WERI-Rb-1 (cell line): Measurements from ENCODE around the gene LIPN.

Experiments used
- DNase-seq: peaks from one replicate; pipeline ENCODE4 v3.0.0-alpha.2; 2020
- H3K27ac ChIP-seq: fragments of 250-450 bp; sonication (Bioruptor Pico); 2 replicates; pipeline ENCODE4 v1.5.1; 2020; ENCODE audit warnings: mild to moderate bottlenecking, moderate library complexity
- H3K27me3 ChIP-seq: fragments of 250-450 bp; sonication (Bioruptor Pico); 2 replicates; pipeline ENCODE4 v1.5.1; 2021; ENCODE audit warnings: mild to moderate bottlenecking, low read depth, moderate library complexity; ENCODE audit not compliant: insufficient read depth, severe bottlenecking
- H3K36me3 ChIP-seq: fragments of 250-450 bp; sonication (Bioruptor Pico); 2 replicates; pipeline ENCODE4 v1.5.1; 2020; ENCODE audit warnings: mild to moderate bottlenecking, moderate library complexity
- H3K4me3 ChIP-seq: 2 replicates; pipeline ENCODE4 v1.5.1; 2011; ENCODE audit warnings: low read depth, mild to moderate bottlenecking, control low read depth, low read length
- H3K9me3 ChIP-seq: fragments of 250-450 bp; sonication (Bioruptor Pico); 2 replicates; pipeline ENCODE4 v1.5.1; 2021; ENCODE audit warnings: mild to moderate bottlenecking, moderate library complexity; ENCODE audit not compliant: severe bottlenecking
- TF ChIP-seq, protein P1 (sequence below): IDR thresholded peaks from 2 replicates; pipeline ENCODE4 v1.5.1; 2011; ENCODE audit warnings: low read depth, mild to moderate bottlenecking, control low read depth, inconsistent platforms, low read length

Gene LIPN

GRCh38 chr10:88804083-88804812 is 44.4 kb downstream of the LIPN start:
- Histone ChIP-seq H3K4me3 (no peak overlapping the region), H3K9me3 (no peaks in the 10 kb centered on the region), H3K27me3 (no peaks in the 10 kb centered on the region), H3K36me3 (no peaks in the 10 kb centered on the region), H3K27ac (no peak overlapping the region)
- TF ChIP-seq, protein P1, sequence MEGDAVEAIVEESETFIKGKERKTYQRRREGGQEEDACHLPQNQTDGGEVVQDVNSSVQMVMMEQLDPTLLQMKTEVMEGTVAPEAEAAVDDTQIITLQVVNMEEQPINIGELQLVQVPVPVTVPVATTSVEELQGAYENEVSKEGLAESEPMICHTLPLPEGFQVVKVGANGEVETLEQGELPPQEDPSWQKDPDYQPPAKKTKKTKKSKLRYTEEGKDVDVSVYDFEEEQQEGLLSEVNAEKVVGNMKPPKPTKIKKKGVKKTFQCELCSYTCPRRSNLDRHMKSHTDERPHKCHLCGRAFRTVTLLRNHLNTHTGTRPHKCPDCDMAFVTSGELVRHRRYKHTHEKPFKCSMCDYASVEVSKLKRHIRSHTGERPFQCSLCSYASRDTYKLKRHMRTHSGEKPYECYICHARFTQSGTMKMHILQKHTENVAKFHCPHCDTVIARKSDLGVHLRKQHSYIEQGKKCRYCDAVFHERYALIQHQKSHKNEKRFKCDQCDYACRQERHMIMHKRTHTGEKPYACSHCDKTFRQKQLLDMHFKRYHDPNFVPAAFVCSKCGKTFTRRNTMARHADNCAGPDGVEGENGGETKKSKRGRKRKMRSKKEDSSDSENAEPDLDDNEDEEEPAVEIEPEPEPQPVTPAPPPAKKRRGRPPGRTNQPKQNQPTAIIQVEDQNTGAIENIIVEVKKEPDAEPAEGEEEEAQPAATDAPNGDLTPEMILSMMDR: no peak
- DNase-seq: no peak

- no peak overlapping the region for H3K27ac ChIP-seq
- TF ChIP-seq, protein P1: no peak
- no peaks in the 10 kb centered on the region for H3K9me3 ChIP-seq
- H3K36me3 ChIP-seq: no peaks in the 10 kb centered on the region
- H3K27me3 ChIP-seq: no peaks in the 10 kb centered on the region
- DNase-seq: no peak
- no peak overlapping the region for H3K4me3 ChIP-seq
Observed at GRCh38 chr10:88805361-88805760, 45.5 kb downstream of the LIPN start.

- no peak overlapping the region for H3K27ac ChIP-seq
- H3K36me3 ChIP-seq: no peaks in the 10 kb centered on the region
- no peak overlapping the region for H3K4me3 ChIP-seq
- H3K27me3 ChIP-seq: no peaks in the 10 kb centered on the region
- no peak for DNase-seq
- no peaks in the 10 kb centered on the region for H3K9me3 ChIP-seq
- TF ChIP-seq, protein P1: no peak
Observed at GRCh38 chr10:88805924-88806323, 46.1 kb downstream of the LIPN start.

GRCh38 chr10:88809621-88810020 is 49.8 kb downstream of the LIPN start:
- Histone ChIP-seq H3K4me3 (no peak overlapping the region), H3K27me3 (no peaks in the 10 kb centered on the region), H3K36me3 (no peaks in the 10 kb centered on the region), H3K27ac (no peak overlapping the region), H3K9me3 (peaks cover 2% of the 10 kb centered on the region)
- TF ChIP-seq, protein P1: no peak
- DNase-seq: no peak

- TF ChIP-seq, protein P1: peak; percentile 67
- no peaks in the 10 kb centered on the region for H3K36me3 ChIP-seq
- peak; percentile 37 for DNase-seq
- no peak overlapping the region for H3K27ac ChIP-seq
- peaks cover 2% of the 10 kb centered on the region for H3K9me3 ChIP-seq
- no peak overlapping the region for H3K4me3 ChIP-seq
- H3K27me3 ChIP-seq: no peaks in the 10 kb centered on the region
Observed at GRCh38 chr10:88810196-88810961, 50.6 kb downstream of the LIPN start.
